GM19467 (cell line): ENCODE data around the gene DENND6A.
A peak's percentile ranks its signal among the peaks of the same experiment; 100 is the strongest.
"Not testable (repeated sequence)": the region's sequence is repeated elsewhere in the genome, so short reads cannot be mapped to it uniquely, and the experiment has no call there.

ENCODE experiments used
- ATAC-seq: cut with Tn5 transposase; IDR thresholded peaks from one replicate; pipeline ENCODE4 v1.9.1; 2021; ENCODE audit warnings: mild to moderate bottlenecking, moderate library complexity; ENCODE audit not compliant: unreplicated experiment

The DENND6A gene

GRCh38 chr3:57646723-57647122 is 46.2 kb downstream of the DENND6A start:
- no peak for ATAC-seq

- ATAC-seq, result no peak
These were observed 48.1 kb downstream of the DENND6A start for GRCh38 chr3:57644740-57645139.

- ATAC-seq, result no peak
These were observed 55.5 kb downstream of the DENND6A start for GRCh38 chr3:57637391-57637790.

GRCh38 chr3:57634259-57634658 is 58.6 kb downstream of the DENND6A start:
- not testable (repeated sequence) for ATAC-seq

GRCh38 chr3:57627976-57628375 is 64.9 kb downstream of the DENND6A start:
- no peak for ATAC-seq

- no peak for ATAC-seq
These were observed 68.1 kb downstream of the DENND6A start for GRCh38 chr3:57624801-57625200.

GRCh38 chr3:57622362-57622761 is 70.5 kb downstream of the DENND6A start:
- ATAC-seq, result no peak

- ATAC-seq, result no peak
These were observed 75.1 kb downstream of the DENND6A start for GRCh38 chr3:57617739-57618138.

GRCh38 chr3:57616233-57616632 is 76.6 kb downstream of the DENND6A start:
- ATAC-seq, result no peak

- ATAC-seq, result not testable (repeated sequence)
These were observed 81.0 kb downstream of the DENND6A start for GRCh38 chr3:57611870-57612269.

GRCh38 chr3:57605683-57606082 is 87.2 kb downstream of the DENND6A start:
- no peak for ATAC-seq

GRCh38 chr3:57604971-57605370 is 87.9 kb downstream of the DENND6A start:
- no peak for ATAC-seq

- ATAC-seq, result no peak
These were observed 92.7 kb downstream of the DENND6A start for GRCh38 chr3:57600195-57600594.

GRCh38 chr3:57598765-57599360 is 94.0 kb downstream of the DENND6A start:
- ATAC-seq, result no peak

GRCh38 chr3:57597127-57597923 is 95.6 kb downstream of the DENND6A start, which contains the start of gene ARF4:
Gene ARF4 (minus strand): TSS chr3:57597344. CDS start chr3:57597140, 204 bp downstream.
- peak; percentile 93 for ATAC-seq

- ATAC-seq, result no peak
These were observed 96.3 kb downstream of the DENND6A start for GRCh38 chr3:57596495-57597126.

GRCh38 chr3:57594576-57594975 is 98.3 kb downstream of the DENND6A start:
- ATAC-seq, result no peak

- no peak for ATAC-seq
These were observed 98.7 kb downstream of the DENND6A start for GRCh38 chr3:57594144-57594543.

GRCh38 chr3:57592306-57592705 is 100.6 kb downstream of the DENND6A start:
- ATAC-seq, result no peak

- no peak for ATAC-seq
These were observed 105.0 kb downstream of the DENND6A start for GRCh38 chr3:57587905-57588304.

- ATAC-seq, result no peak
These were observed 106.1 kb downstream of the DENND6A start for GRCh38 chr3:57586778-57587177.

GRCh38 chr3:57583544-57583943 is 109.3 kb downstream of the DENND6A start:
- ATAC-seq, result no peak
